Measurements from ENCODE around the gene GPR26.

Gene GPR26

DNA sequence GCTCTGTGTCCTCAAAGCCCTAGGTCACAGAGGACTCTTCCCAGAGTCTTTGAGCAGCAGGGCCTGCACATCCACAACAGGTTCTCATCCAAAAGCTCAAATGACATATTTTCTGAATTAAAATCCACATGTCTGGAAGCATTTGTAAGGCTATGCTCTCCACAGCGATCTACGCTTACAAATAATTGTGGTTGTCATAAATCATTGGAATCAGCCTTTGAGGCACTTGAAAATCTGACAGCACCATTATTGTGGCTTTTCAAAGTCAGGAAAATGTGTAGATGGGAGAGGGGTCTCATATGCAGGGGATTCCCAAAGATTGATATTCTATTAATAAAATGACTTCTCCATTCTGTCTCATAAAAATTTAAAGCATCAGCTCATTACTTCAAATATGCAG is 16.3 kb downstream of the GPR26 start:
- H3K27ac ChIP-seq (ENCODE audit: low read length): no peak overlapping the region
- H3K4me1 ChIP-seq (ENCODE audit: control insufficient read depth, low read depth, low read length): no peaks in the 10 kb centered on the region
- H3K36me3 ChIP-seq (ENCODE audit: control insufficient read depth, low read depth, low read length): no peaks in the 10 kb centered on the region
- no peak overlapping the region for H3K9ac ChIP-seq (ENCODE audit: low read length)
- H3K9me3 ChIP-seq (ENCODE audit: control insufficient read depth, low read depth, low read length): no peaks in the 10 kb centered on the region
- no peak overlapping the region for H3K4me3 ChIP-seq (ENCODE audit: low read length)
- H3K27me3 ChIP-seq (ENCODE audit: control insufficient read depth, insufficient read depth, low read length): no peaks in the 10 kb centered on the region

DNA sequence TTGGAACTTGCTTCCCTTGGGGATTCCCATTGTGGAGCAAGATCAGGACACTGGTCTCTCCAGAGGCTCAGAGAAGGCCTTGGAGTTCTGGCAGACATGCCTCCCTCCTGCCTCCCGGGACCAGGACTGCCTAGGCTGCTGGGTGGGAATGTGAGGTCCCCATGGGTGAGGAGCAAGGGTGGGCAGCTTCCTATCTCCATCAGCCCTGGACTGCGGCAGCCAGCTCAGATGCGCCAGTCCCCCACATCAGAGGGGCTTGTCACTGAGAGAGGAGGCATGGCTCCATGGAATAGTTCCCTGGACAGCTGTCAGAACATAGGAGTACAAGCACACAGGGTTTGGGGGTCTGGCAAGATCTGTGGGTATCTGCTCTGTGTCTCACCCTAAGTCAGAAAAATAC is 17.3 kb downstream of the GPR26 start:
- H3K27me3 ChIP-seq (ENCODE audit: control insufficient read depth, insufficient read depth, low read length): no peaks in the 10 kb centered on the region
- no peaks in the 10 kb centered on the region for H3K36me3 ChIP-seq (ENCODE audit: control insufficient read depth, low read depth, low read length)

DNA sequence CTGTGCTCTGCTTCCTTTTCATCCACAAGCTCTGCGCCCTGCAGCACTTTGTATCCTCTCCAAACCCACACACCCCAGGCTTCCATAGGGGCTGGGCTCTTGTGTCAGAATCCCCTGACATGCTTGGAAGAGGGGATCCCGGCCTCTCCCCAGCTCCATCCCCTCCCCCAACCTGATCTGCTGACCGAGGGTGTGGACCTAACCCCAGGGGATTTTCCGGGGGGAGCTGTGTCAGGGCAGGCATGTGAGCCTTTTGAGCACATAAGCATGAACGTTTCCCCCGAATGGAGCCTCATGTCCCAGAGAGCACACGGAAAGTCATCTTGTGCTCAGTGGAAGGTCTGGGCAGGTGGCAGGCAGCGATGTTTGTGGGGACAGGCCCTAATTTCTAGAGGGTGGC is 17.7 kb downstream of the GPR26 start:
- Histone ChIP-seq H3K36me3 (ENCODE audit: control insufficient read depth, low read depth, low read length) (no peaks in the 10 kb centered on the region), H3K27me3 (ENCODE audit: control insufficient read depth, insufficient read depth, low read length) (no peaks in the 10 kb centered on the region), H3K9ac (ENCODE audit: low read length) (no peak overlapping the region), H3K4me3 (ENCODE audit: low read length) (no peak overlapping the region), H3K4me1 (ENCODE audit: control insufficient read depth, low read depth, low read length) (no peaks in the 10 kb centered on the region), H3K9me3 (ENCODE audit: control insufficient read depth, low read depth, low read length) (no peaks in the 10 kb centered on the region), H3K27ac (ENCODE audit: low read length) (no peak overlapping the region)

More for the DNA sequence above, 17.3 kb downstream of the GPR26 start:
- no peak overlapping the region for H3K4me3 ChIP-seq (ENCODE audit: low read length)
- no peaks in the 10 kb centered on the region for H3K9me3 ChIP-seq (ENCODE audit: control insufficient read depth, low read depth, low read length)
- H3K9ac ChIP-seq (ENCODE audit: low read length): no peak overlapping the region
- no peaks in the 10 kb centered on the region for H3K4me1 ChIP-seq (ENCODE audit: control insufficient read depth, low read depth, low read length)
- H3K27ac ChIP-seq (ENCODE audit: low read length): no peak overlapping the region

DNA sequence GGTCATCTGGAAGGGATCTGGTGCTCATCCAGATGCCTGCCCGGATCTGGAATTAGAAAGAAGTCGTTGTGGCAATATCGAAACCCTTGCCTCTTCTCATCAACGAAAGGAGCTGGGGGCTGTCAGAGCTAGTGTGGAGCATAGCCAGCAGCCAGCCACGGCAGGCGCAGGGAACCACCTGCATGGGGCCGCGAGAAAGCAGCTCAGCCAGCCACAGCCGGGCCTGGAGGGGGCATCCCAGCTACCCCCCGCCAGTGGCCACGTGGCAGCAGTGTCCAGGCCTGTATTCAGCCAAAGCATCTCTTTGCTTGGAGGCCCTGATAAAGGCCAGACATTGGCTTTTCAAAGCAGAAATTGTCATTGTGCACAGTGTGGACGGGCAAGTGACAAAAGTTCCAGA is 19.1 kb downstream of the GPR26 start:
- Histone ChIP-seq H3K9ac (ENCODE audit: low read length) (no peak overlapping the region), H3K27me3 (ENCODE audit: control insufficient read depth, insufficient read depth, low read length) (no peaks in the 10 kb centered on the region), H3K9me3 (ENCODE audit: control insufficient read depth, low read depth, low read length) (no peaks in the 10 kb centered on the region), H3K4me1 (ENCODE audit: control insufficient read depth, low read depth, low read length) (no peaks in the 10 kb centered on the region), H3K36me3 (ENCODE audit: control insufficient read depth, low read depth, low read length) (no peaks in the 10 kb centered on the region), H3K27ac (ENCODE audit: low read length) (no peak overlapping the region), H3K4me3 (ENCODE audit: low read length) (no peak overlapping the region)

DNA sequence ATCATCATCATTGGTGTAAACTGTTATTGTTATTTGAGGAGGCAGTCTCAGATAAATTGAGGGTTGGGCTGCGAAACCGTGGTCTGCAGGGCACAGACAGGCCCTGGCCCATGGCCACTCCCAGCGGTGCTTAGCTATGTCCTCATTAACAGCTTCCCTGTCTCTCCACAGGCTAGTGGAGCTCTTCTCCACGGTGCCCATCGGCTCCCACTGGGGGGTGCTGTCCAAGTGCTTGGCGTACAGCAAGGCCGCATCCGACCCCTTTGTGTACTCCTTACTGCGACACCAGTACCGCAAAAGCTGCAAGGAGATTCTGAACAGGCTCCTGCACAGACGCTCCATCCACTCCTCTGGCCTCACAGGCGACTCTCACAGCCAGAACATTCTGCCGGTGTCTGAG is 21.6 kb downstream of the GPR26 start:
- Histone ChIP-seq H3K4me3 (ENCODE audit: low read length) (no peak overlapping the region), H3K27ac (ENCODE audit: low read length) (no peak overlapping the region), H3K27me3 (ENCODE audit: control insufficient read depth, insufficient read depth, low read length) (no peaks in the 10 kb centered on the region), H3K9ac (ENCODE audit: low read length) (no peak overlapping the region), H3K36me3 (ENCODE audit: control insufficient read depth, low read depth, low read length) (no peaks in the 10 kb centered on the region), H3K9me3 (ENCODE audit: control insufficient read depth, low read depth, low read length) (no peaks in the 10 kb centered on the region), H3K4me1 (ENCODE audit: control insufficient read depth, low read depth, low read length) (no peaks in the 10 kb centered on the region)

DNA sequence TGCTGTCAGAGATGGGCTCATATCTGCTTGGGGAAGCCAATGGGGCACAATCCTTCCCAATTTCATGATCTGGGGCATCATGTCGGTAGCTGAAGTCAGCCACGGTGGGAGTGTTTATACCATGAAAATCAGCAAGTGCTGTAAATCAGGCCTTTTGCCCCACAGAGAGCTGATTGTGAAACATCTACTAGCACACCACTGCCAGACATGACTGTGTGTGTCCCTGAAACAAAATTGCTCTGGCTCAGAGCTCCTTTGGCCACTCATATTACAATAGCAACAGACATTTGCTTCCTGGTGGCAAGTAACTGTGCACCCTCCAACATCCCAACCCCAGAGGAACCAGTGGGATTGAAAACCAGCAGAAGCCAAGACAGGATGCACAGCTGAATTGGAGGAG is 23.7 kb downstream of the GPR26 start:
- Histone ChIP-seq H3K9ac (ENCODE audit: low read length) (no peak overlapping the region), H3K4me1 (ENCODE audit: control insufficient read depth, low read depth, low read length) (no peaks in the 10 kb centered on the region), H3K27ac (ENCODE audit: low read length) (no peak overlapping the region), H3K9me3 (ENCODE audit: control insufficient read depth, low read depth, low read length) (no peaks in the 10 kb centered on the region), H3K27me3 (ENCODE audit: control insufficient read depth, insufficient read depth, low read length) (no peaks in the 10 kb centered on the region), H3K36me3 (ENCODE audit: control insufficient read depth, low read depth, low read length) (no peaks in the 10 kb centered on the region), H3K4me3 (ENCODE audit: low read length) (no peak overlapping the region)

DNA sequence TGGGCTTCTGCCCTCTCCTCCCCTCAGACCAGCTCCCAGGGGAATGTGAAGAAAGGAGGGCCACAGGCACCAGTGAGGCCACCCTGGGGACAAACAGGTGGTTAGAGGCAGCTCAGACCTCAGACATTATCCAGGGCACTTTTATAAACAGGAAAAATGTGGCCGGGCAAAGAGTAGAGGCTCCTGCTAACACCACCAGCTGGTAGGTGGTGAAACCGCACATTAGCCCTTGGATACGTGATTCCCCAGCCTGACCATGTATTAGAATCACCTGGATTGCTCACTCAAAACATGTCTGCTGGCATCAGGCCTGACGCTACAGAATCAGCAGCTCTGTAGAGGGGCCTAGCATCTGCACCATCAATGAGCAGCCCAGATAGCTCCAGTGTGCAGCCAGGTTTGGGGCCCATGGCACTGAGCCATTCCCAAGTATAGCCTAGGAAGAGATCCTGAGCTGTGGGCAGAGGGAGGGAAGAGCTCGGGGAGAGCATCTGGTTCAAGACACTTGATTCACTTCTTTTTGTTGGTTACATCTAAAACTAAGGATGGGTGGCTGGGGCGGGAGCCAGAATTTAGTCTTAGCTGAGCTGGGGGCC is 37.1 kb downstream of the GPR26 start:
- H3K27ac ChIP-seq (ENCODE audit: low read length): no peak overlapping the region
- H3K36me3 ChIP-seq (ENCODE audit: control insufficient read depth, low read depth, low read length): no peaks in the 10 kb centered on the region
- no peak overlapping the region for H3K4me3 ChIP-seq (ENCODE audit: low read length)
- no peaks in the 10 kb centered on the region for H3K9me3 ChIP-seq (ENCODE audit: control insufficient read depth, low read depth, low read length)
- no peak overlapping the region for H3K9ac ChIP-seq (ENCODE audit: low read length)
- no peaks in the 10 kb centered on the region for H3K4me1 ChIP-seq (ENCODE audit: control insufficient read depth, low read depth, low read length)
- no peaks in the 10 kb centered on the region for H3K27me3 ChIP-seq (ENCODE audit: control insufficient read depth, insufficient read depth, low read length)

DNA sequence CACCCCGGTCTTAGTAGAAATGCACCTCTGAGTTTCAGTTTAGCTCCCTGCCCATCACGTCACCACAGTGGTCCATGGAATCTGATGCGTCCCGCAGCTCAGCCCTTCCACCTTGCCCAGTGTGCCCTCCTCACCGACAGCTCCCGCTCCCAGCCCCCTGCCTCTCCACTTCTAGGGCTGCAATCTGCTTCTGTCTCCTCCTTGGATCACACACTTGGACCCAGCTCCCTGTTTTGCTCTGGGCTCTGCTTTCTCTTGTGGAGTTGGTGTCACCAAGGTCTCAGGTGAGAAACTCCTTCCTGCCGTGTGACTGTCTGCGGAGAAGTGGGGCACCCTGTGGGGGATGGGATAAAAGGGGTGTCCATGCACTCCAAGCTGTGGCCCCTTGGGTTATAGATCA is 37.9 kb downstream of the GPR26 start:
- Histone ChIP-seq H3K27me3 (ENCODE audit: control insufficient read depth, insufficient read depth, low read length) (no peaks in the 10 kb centered on the region), H3K9me3 (ENCODE audit: control insufficient read depth, low read depth, low read length) (no peaks in the 10 kb centered on the region), H3K4me1 (ENCODE audit: control insufficient read depth, low read depth, low read length) (no peaks in the 10 kb centered on the region), H3K9ac (ENCODE audit: low read length) (no peak overlapping the region), H3K4me3 (ENCODE audit: low read length) (no peak overlapping the region), H3K36me3 (ENCODE audit: control insufficient read depth, low read depth, low read length) (no peaks in the 10 kb centered on the region), H3K27ac (ENCODE audit: low read length) (no peak overlapping the region)

DNA sequence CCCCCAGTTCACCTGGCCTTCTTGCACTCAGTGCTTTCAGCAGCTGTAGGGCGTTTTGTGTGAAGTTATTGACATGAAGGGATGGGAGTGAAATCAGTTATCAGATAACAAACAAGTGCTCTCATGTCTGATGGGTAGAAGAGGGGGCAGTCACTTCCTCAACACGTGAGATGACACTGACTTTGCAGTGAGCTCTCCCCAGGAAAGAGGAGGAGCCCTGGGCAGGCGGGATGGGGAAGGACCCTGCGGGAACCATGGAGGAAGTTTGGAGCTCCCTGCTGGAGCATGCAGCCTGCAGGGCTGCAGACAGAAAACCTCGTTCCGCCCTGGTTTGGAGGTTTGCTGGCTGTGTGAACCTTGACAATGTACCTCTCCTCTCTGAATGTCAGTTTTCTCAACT is 38.7 kb downstream of the GPR26 start:
- no peak overlapping the region for H3K27ac ChIP-seq (ENCODE audit: low read length)
- H3K36me3 ChIP-seq (ENCODE audit: control insufficient read depth, low read depth, low read length): no peaks in the 10 kb centered on the region
- H3K9me3 ChIP-seq (ENCODE audit: control insufficient read depth, low read depth, low read length): no peaks in the 10 kb centered on the region

DNA sequence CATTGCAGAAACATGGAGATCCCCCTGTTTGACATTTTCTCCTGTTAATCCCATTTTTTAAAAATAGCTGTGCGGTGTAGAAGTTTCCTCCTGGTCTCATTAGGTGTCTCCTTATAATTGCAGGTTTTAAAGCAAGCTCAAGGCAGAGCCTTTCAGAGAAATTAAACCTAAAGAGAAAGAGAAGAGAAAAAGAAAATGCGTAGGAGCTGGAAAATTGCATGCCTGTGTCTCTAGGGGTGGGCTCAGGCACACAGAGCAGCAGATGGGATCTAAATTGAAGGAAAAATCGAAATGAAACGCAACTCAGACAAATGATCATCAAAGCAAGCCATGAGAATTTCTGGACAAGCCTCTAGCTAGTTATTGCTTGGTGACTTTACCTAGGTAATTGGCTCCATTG is 40.1 kb downstream of the GPR26 start:
- Histone ChIP-seq H3K4me3 (ENCODE audit: low read length) (no peak overlapping the region), H3K27me3 (ENCODE audit: control insufficient read depth, insufficient read depth, low read length) (no peaks in the 10 kb centered on the region), H3K4me1 (ENCODE audit: control insufficient read depth, low read depth, low read length) (no peaks in the 10 kb centered on the region), H3K36me3 (ENCODE audit: control insufficient read depth, low read depth, low read length) (no peaks in the 10 kb centered on the region), H3K9me3 (ENCODE audit: control insufficient read depth, low read depth, low read length) (no peaks in the 10 kb centered on the region), H3K27ac (ENCODE audit: low read length) (no peak overlapping the region), H3K9ac (ENCODE audit: low read length) (no peak overlapping the region)

More for the DNA sequence above, 38.7 kb downstream of the GPR26 start:
- Histone ChIP-seq H3K4me3 (ENCODE audit: low read length) (no peak overlapping the region), H3K27me3 (ENCODE audit: control insufficient read depth, insufficient read depth, low read length) (no peaks in the 10 kb centered on the region), H3K9ac (ENCODE audit: low read length) (no peak overlapping the region), H3K4me1 (ENCODE audit: control insufficient read depth, low read depth, low read length) (no peaks in the 10 kb centered on the region)

DNA sequence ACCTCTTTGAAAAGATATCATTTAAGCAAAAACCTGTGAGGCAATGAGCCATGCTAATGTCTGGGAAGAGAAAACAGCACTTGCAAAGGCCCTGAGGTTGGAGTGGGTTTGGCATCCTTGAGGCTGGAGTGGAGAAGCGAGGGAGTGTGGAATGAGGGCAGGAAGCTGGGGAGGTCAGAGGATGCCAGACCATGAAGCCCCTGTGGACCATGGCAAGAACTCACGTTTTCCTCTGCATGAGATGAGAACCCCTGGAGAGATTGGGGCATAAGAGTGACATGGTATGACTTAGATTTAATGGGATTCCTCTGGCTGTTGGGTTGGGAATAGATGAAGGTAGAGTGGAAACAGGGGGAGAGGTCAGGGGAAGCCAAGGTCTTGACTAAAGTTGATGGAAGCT is 49.4 kb downstream of the GPR26 start:
- no peaks in the 10 kb centered on the region for H3K9me3 ChIP-seq (ENCODE audit: control insufficient read depth, low read depth, low read length)
- no peaks in the 10 kb centered on the region for H3K36me3 ChIP-seq (ENCODE audit: control insufficient read depth, low read depth, low read length)
- H3K27ac ChIP-seq (ENCODE audit: low read length): no peak overlapping the region
- H3K4me3 ChIP-seq (ENCODE audit: low read length): no peak overlapping the region
- H3K4me1 ChIP-seq (ENCODE audit: control insufficient read depth, low read depth, low read length): no peaks in the 10 kb centered on the region
- no peaks in the 10 kb centered on the region for H3K27me3 ChIP-seq (ENCODE audit: control insufficient read depth, insufficient read depth, low read length)
- no peak overlapping the region for H3K9ac ChIP-seq (ENCODE audit: low read length)

DNA sequence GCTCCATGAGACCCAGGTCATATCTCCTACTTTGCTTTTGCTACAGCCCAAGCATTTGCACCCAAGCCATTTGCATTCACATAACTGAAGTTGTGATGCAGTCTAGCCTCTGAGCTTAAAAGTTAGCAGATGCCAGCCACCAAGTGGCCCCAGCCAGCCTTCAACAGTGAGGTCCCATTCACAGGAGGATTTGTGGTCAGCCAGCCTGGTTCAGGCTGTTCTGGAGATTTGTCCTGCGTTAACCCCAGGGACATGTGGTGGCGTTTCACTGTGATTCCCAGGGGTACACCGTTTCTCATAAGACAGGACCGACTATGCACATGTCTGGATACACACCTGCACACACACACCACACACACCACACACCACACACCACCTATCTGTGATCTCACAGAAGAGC is 51.2 kb downstream of the GPR26 start:
- no peaks in the 10 kb centered on the region for H3K36me3 ChIP-seq (ENCODE audit: control insufficient read depth, low read depth, low read length)
- no peaks in the 10 kb centered on the region for H3K4me1 ChIP-seq (ENCODE audit: control insufficient read depth, low read depth, low read length)
- no peaks in the 10 kb centered on the region for H3K9me3 ChIP-seq (ENCODE audit: control insufficient read depth, low read depth, low read length)
- H3K27me3 ChIP-seq (ENCODE audit: control insufficient read depth, insufficient read depth, low read length): no peaks in the 10 kb centered on the region
- no peak overlapping the region for H3K27ac ChIP-seq (ENCODE audit: low read length)
- no peak overlapping the region for H3K9ac ChIP-seq (ENCODE audit: low read length)
- no peak overlapping the region for H3K4me3 ChIP-seq (ENCODE audit: low read length)
